GM23338 (cell line): ENCODE measurements around the gene ZNF277. TPM values are rescaled to one million over a fixed set of nuclear protein-coding genes. Genes with fewer than 3 reads are reported as not detected.

Experiments used
- ATAC-seq: fragments of 200-7000 bp; cut with Tn5 transposase; 3 replicates; pipeline ENCODE4 v1.9.1; 2020
- DNase-seq: peaks from one replicate; pipeline ENCODE4 v3.0.0-alpha.2; 2015; ENCODE audit warnings: low spot score
- H2AFZ ChIP-seq: fragments of 200-600 bp; sonication (generic); 2 replicates; pipeline ENCODE4 v1.8.0; 2016; ENCODE audit warnings: antibody characterized with exemption, mild to moderate bottlenecking, moderate library complexity
- H3F3A ChIP-seq: fragments of 200-600 bp; sonication (generic); replicated peaks from 2 replicates; pipeline ENCODE4 v1.8.0; 2017; ENCODE audit warnings: antibody characterized with exemption, mixed run types, low read depth
- H3K27ac ChIP-seq: fragments of 200-600 bp; sonication (generic); 2 replicates; pipeline ENCODE4 v1.6.1; 2016; ENCODE audit warnings: low read depth
- H3K27me3 ChIP-seq: fragments of 200-600 bp; sonication (generic); 2 replicates; pipeline ENCODE4 v1.8.0; 2016; ENCODE audit warnings: mild to moderate bottlenecking, mixed run types, moderate library complexity; ENCODE audit not compliant: insufficient read depth
- H3K36me3 ChIP-seq: fragments of 200-600 bp; sonication (generic); 2 replicates; pipeline ENCODE4 v1.8.0; 2016; ENCODE audit warnings: mild to moderate bottlenecking; ENCODE audit not compliant: insufficient read depth
- H3K4me1 ChIP-seq: fragments of 200-600 bp; sonication (generic); 2 replicates; pipeline ENCODE4 v1.8.0; 2016; ENCODE audit warnings: mild to moderate bottlenecking, moderate library complexity; ENCODE audit not compliant: insufficient read depth
- H3K4me2 ChIP-seq: fragments of 200-600 bp; sonication (generic); 2 replicates; pipeline ENCODE4 v1.7.1; 2017; ENCODE audit warnings: mixed run types
- H3K4me3 ChIP-seq: fragments of 200-600 bp; sonication (generic); 2 replicates; pipeline ENCODE4 v1.6.1; 2016; ENCODE audit warnings: mixed run types
- H3K79me2 ChIP-seq: fragments of 200-600 bp; sonication (generic); replicated peaks from 2 replicates; pipeline ENCODE4 v1.8.0; 2017; ENCODE audit warnings: mild to moderate bottlenecking; ENCODE audit not compliant: insufficient read depth
- H3K9me2 ChIP-seq: fragments of 200-600 bp; sonication (generic); 2 replicates; pipeline ENCODE4 v1.8.0; 2017; ENCODE audit not compliant: insufficient read depth
- H4K20me1 ChIP-seq: fragments of 200-600 bp; sonication (generic); replicated peaks from 2 replicates; pipeline ENCODE4 v1.8.0; 2017; ENCODE audit warnings: mild to moderate bottlenecking; ENCODE audit not compliant: insufficient read depth
- H3K27ac Mint-ChIP-seq: 2 replicates; pipeline ENCODE4 v1.8.0; 2020; ENCODE audit warnings: inconsistent platforms, mild to moderate bottlenecking, moderate library complexity, mixed read lengths
- H3K27me3 Mint-ChIP-seq: 3 replicates; pipeline ENCODE4 v1.8.0; 2022; ENCODE audit warnings: low read depth, mild to moderate bottlenecking, moderate library complexity, mixed read lengths, inconsistent platforms; ENCODE audit not compliant: insufficient read depth, poor library complexity
- H3K36me3 Mint-ChIP-seq: 3 replicates; pipeline ENCODE4 v1.8.0; 2021; ENCODE audit warnings: low read depth, mild to moderate bottlenecking, inconsistent platforms, moderate library complexity, mixed read lengths
- H3K4me1 Mint-ChIP-seq: 3 replicates; pipeline ENCODE4 v1.8.0; 2020; ENCODE audit warnings: mild to moderate bottlenecking, inconsistent platforms, mixed read lengths
- H3K4me3 Mint-ChIP-seq: 3 replicates; pipeline ENCODE4 v1.8.0; 2021; ENCODE audit warnings: moderate library complexity, mild to moderate bottlenecking, inconsistent platforms, mixed read lengths
- H3K9me3 Mint-ChIP-seq: 3 replicates; pipeline ENCODE4 v1.8.0; 2020; ENCODE audit warnings: moderate library complexity, mild to moderate bottlenecking, inconsistent platforms, mixed read lengths
- CREB1 ChIP-seq: fragments of 250-450 bp; sonication (Bioruptor Pico); IDR thresholded peaks from 2 replicates; pipeline ENCODE4 v1.5.0; 2020; ENCODE audit warnings: low read depth, mild to moderate bottlenecking, moderate library complexity
- ETS1 ChIP-seq: IDR thresholded peaks from 2 replicates; pipeline ENCODE4 v1.6.1; 2016; ENCODE audit warnings: antibody characterized with exemption
- EZH2 ChIP-seq: fragments of 200-600 bp; sonication (generic); IDR thresholded peaks from one replicate; pipeline ENCODE4 v1.8.0; 2017; ENCODE audit warnings: antibody characterized with exemption, mild to moderate bottlenecking, low read depth; ENCODE audit not compliant: unreplicated experiment
- EZH2phosphoT487 ChIP-seq: fragments of 200-600 bp; sonication (generic); IDR thresholded peaks from one replicate; pipeline ENCODE4 v1.8.1; 2018; ENCODE audit warnings: antibody characterized with exemption; ENCODE audit not compliant: unreplicated experiment
- JUNB ChIP-seq: IDR thresholded peaks from one replicate; pipeline ENCODE4 v1.6.1; 2016; ENCODE audit warnings: antibody characterized with exemption; ENCODE audit not compliant: unreplicated experiment
- NANOG ChIP-seq: IDR thresholded peaks from 2 replicates; pipeline ENCODE4 v1.6.1; 2016; ENCODE audit warnings: antibody characterized with exemption, borderline replicate concordance
- POLR2AphosphoS5 ChIP-seq: IDR thresholded peaks from 2 replicates; pipeline ENCODE4 v1.6.1; 2016; ENCODE audit warnings: antibody characterized with exemption, low read depth
- STAT1 ChIP-seq: IDR thresholded peaks from one replicate; pipeline ENCODE4 v1.6.1; 2016; ENCODE audit warnings: antibody characterized with exemption; ENCODE audit not compliant: unreplicated experiment
- ZNF114 ChIP-seq: fragments of 250-450 bp; sonication (Bioruptor Pico); IDR thresholded peaks from 2 replicates; pipeline ENCODE4 v1.5.0; 2020; ENCODE audit warnings: mild to moderate bottlenecking, moderate library complexity
- polyA plus RNA-seq: library from polyadenylated mRNA; unstranded; fragments of >200 nt; fragmentation: Nextera tagmentation; extraction: Ambion mirVana; gene quantifications from 2 replicates; pipeline ENCODE4 v1.2.1, GENCODE V29; 2016
- total RNA-seq: library from RNA; depleted of rRNA; stranded (reverse); fragments of >200 nt; shearing (Covaris generic); gene quantifications from 2 replicates; pipeline ENCODE4 v1.2.3, GENCODE V29; 2014
- TF ChIP-seq, protein P1 (sequence below): IDR thresholded peaks from one replicate; pipeline ENCODE4 v1.6.1; 2018; ENCODE audit warnings: antibody characterized with exemption; ENCODE audit not compliant: unreplicated experiment
- TF ChIP-seq, protein P2 (sequence below): fragments of 250-450 bp; sonication (Bioruptor Pico); IDR thresholded peaks from 2 replicates; pipeline ENCODE4 v1.5.0; 2020; ENCODE audit warnings: mild to moderate bottlenecking, moderate library complexity

ZNF277 gene
- total and polyA plus RNA-seq, 2 experiments from 2014 or later: 25.4 to 28.9 TPM

GRCh38 chr7:112341464-112341863, 135.0 kb downstream of the ZNF277 start:
- no peak overlapping the region for H3K27ac Mint-ChIP-seq
- no peaks in the 10 kb centered on the region for H3K79me2 ChIP-seq
- peaks cover 13% of the 10 kb centered on the region; the same call in 1 of the 2 replicates for H3K36me3 ChIP-seq
- H3F3A ChIP-seq: no peaks in the 10 kb centered on the region
- no peak overlapping the region for H2AFZ ChIP-seq
- DNase-seq: no peak
- H3K4me1 ChIP-seq: peaks cover 18% of the 10 kb centered on the region
- peaks cover 2% of the 10 kb centered on the region; the same call in 1 of the 2 replicates for H3K9me2 ChIP-seq
- H4K20me1 ChIP-seq: no peaks in the 10 kb centered on the region
- H3K4me3 ChIP-seq: no peak overlapping the region
- no peak for ATAC-seq
- TF ChIP-seq ETS1 (no peak), EZH2 (no peak), STAT1 (no peak), JUNB (no peak), CREB1 (no peak), POLR2AphosphoS5 (no peak), NANOG (no peak), ZNF114 (CRISPR knock-in tag) (no peak), EZH2phosphoT487 (no peak)
- TF ChIP-seq, protein P1, sequence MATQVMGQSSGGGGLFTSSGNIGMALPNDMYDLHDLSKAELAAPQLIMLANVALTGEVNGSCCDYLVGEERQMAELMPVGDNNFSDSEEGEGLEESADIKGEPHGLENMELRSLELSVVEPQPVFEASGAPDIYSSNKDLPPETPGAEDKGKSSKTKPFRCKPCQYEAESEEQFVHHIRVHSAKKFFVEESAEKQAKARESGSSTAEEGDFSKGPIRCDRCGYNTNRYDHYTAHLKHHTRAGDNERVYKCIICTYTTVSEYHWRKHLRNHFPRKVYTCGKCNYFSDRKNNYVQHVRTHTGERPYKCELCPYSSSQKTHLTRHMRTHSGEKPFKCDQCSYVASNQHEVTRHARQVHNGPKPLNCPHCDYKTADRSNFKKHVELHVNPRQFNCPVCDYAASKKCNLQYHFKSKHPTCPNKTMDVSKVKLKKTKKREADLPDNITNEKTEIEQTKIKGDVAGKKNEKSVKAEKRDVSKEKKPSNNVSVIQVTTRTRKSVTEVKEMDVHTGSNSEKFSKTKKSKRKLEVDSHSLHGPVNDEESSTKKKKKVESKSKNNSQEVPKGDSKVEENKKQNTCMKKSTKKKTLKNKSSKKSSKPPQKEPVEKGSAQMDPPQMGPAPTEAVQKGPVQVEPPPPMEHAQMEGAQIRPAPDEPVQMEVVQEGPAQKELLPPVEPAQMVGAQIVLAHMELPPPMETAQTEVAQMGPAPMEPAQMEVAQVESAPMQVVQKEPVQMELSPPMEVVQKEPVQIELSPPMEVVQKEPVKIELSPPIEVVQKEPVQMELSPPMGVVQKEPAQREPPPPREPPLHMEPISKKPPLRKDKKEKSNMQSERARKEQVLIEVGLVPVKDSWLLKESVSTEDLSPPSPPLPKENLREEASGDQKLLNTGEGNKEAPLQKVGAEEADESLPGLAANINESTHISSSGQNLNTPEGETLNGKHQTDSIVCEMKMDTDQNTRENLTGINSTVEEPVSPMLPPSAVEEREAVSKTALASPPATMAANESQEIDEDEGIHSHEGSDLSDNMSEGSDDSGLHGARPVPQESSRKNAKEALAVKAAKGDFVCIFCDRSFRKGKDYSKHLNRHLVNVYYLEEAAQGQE: no peak
- TF ChIP-seq, protein P2, sequence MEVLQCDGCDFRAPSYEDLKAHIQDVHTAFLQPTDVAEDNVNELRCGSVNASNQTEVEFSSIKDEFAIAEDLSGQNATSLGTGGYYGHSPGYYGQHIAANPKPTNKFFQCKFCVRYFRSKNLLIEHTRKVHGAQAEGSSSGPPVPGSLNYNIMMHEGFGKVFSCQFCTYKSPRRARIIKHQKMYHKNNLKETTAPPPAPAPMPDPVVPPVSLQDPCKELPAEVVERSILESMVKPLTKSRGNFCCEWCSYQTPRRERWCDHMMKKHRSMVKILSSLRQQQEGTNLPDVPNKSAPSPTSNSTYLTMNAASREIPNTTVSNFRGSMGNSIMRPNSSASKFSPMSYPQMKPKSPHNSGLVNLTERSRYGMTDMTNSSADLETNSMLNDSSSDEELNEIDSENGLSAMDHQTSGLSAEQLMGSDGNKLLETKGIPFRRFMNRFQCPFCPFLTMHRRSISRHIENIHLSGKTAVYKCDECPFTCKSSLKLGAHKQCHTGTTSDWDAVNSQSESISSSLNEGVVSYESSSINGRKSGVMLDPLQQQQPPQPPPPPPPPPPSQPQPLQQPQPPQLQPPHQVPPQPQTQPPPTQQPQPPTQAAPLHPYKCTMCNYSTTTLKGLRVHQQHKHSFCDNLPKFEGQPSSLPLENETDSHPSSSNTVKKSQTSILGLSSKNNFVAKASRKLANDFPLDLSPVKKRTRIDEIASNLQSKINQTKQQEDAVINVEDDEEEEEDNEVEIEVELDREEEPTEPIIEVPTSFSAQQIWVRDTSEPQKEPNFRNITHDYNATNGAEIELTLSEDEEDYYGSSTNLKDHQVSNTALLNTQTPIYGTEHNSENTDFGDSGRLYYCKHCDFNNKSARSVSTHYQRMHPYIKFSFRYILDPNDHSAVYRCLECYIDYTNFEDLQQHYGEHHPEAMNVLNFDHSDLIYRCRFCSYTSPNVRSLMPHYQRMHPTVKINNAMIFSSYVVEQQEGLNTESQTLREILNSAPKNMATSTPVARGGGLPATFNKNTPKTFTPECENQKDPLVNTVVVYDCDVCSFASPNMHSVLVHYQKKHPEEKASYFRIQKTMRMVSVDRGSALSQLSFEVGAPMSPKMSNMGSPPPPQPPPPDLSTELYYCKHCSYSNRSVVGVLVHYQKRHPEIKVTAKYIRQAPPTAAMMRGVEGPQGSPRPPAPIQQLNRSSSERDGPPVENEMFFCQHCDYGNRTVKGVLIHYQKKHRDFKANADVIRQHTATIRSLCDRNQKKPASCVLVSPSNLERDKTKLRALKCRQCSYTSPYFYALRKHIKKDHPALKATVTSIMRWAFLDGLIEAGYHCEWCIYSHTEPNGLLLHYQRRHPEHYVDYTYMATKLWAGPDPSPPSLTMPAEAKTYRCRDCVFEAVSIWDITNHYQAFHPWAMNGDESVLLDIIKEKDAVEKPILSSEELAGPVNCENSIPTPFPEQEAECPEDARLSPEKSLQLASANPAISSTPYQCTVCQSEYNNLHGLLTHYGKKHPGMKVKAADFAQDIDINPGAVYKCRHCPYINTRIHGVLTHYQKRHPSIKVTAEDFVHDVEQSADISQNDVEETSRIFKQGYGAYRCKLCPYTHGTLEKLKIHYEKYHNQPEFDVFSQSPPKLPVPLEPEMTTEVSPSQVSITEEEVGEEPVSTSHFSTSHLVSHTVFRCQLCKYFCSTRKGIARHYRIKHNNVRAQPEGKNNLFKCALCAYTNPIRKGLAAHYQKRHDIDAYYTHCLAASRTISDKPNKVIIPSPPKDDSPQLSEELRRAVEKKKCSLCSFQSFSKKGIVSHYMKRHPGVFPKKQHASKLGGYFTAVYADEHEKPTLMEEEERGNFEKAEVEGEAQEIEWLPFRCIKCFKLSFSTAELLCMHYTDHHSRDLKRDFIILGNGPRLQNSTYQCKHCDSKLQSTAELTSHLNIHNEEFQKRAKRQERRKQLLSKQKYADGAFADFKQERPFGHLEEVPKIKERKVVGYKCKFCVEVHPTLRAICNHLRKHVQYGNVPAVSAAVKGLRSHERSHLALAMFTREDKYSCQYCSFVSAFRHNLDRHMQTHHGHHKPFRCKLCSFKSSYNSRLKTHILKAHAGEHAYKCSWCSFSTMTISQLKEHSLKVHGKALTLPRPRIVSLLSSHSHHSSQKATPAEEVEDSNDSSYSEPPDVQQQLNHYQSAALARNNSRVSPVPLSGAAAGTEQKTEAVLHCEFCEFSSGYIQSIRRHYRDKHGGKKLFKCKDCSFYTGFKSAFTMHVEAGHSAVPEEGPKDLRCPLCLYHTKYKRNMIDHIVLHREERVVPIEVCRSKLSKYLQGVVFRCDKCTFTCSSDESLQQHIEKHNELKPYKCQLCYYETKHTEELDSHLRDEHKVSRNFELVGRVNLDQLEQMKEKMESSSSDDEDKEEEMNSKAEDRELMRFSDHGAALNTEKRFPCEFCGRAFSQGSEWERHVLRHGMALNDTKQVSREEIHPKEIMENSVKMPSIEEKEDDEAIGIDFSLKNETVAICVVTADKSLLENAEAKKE (CRISPR knock-in tag): no peak
- H3K27me3 ChIP-seq: no peaks in the 10 kb centered on the region
- H3K4me1 Mint-ChIP-seq: peaks cover 17% of the 10 kb centered on the region
- no peak overlapping the region for H3K4me3 Mint-ChIP-seq
- H3K36me3 Mint-ChIP-seq: peaks cover 47% of the 10 kb centered on the region
- no peaks in the 10 kb centered on the region for H3K9me3 Mint-ChIP-seq
- no peak overlapping the region for H3K4me2 ChIP-seq
- H3K27ac ChIP-seq: no peak overlapping the region
- no peaks in the 10 kb centered on the region for H3K27me3 Mint-ChIP-seq
